GM12873 (cell line): ENCODE measurements around the gene TTYH3.

Experiments
- CTCF ChIP-seq: IDR thresholded peaks from 2 replicates; pipeline ENCODE4 v1.5.1; 2012; ENCODE audit warnings: low read depth, mild to moderate bottlenecking, moderate library complexity, low read length, control low read depth; ENCODE audit not compliant: insufficient read depth; ENCODE audit errors: missing control alignments

Gene TTYH3

GRCh38 chr7:2710901-2711551, 79.2 kb downstream of the TTYH3 start:
- no peak for TF ChIP-seq CTCF

- no peak for TF ChIP-seq CTCF
These were observed 80.3 kb downstream of the TTYH3 start for GRCh38 chr7:2711895-2712675.

GRCh38 chr7:2713370-2713769, 81.6 kb downstream of the TTYH3 start:
- TF ChIP-seq CTCF = no peak

- no peak for TF ChIP-seq CTCF
These were observed 82.2 kb downstream of the TTYH3 start for GRCh38 chr7:2713978-2714377.
